ENCODE data around the gene IRAK3. TPM values are rescaled to one million over a fixed set of nuclear protein-coding genes. Genes with fewer than 3 reads are reported as not detected.

IRAK3 gene
- total RNA-seq, 1 donor from 2014 or later = 3.0 TPM

DNA sequence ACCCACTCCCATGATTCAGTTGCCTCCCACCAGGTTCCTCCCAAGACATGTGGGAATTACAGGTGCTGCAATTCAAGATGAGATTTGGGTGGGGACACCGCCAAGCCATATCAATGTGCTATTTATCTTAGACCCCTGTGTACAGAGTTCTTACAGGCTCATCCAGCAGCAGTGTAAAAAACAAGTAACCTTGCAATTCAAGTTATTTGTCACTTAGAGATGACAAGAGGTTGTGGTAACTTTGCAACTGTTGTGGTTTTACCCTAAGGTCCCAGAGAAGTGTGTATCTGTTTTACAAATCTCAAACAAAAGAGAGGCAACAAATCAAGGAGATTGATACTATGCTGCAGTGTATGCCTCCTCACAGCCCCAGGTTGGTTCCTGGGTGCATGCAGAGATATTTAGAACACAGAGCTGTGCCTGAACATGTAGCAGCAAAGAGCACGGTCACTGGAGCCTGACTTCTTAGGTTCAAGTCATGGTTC lies 101.7 kb downstream of the IRAK3 start:
- DNase-seq (ENCODE audit: low read depth) = no peak
- TF ChIP-seq, protein P1, sequence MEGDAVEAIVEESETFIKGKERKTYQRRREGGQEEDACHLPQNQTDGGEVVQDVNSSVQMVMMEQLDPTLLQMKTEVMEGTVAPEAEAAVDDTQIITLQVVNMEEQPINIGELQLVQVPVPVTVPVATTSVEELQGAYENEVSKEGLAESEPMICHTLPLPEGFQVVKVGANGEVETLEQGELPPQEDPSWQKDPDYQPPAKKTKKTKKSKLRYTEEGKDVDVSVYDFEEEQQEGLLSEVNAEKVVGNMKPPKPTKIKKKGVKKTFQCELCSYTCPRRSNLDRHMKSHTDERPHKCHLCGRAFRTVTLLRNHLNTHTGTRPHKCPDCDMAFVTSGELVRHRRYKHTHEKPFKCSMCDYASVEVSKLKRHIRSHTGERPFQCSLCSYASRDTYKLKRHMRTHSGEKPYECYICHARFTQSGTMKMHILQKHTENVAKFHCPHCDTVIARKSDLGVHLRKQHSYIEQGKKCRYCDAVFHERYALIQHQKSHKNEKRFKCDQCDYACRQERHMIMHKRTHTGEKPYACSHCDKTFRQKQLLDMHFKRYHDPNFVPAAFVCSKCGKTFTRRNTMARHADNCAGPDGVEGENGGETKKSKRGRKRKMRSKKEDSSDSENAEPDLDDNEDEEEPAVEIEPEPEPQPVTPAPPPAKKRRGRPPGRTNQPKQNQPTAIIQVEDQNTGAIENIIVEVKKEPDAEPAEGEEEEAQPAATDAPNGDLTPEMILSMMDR (IDR thresholded peaks at IDR 0.05; ENCODE audit: insufficient read depth, low read length, poor library complexity, severe bottlenecking) = no peak
- Histone ChIP-seq H3K4me3 (ENCODE audit: low read depth, low read length) (no peak overlapping the region), H3K27me3 (ENCODE audit: control insufficient read depth, insufficient read depth, low read length) (no peaks in the 10 kb centered on the region), H3K36me3 (ENCODE audit: control insufficient read depth, insufficient read depth, low read length) (no peaks in the 10 kb centered on the region)

DNA sequence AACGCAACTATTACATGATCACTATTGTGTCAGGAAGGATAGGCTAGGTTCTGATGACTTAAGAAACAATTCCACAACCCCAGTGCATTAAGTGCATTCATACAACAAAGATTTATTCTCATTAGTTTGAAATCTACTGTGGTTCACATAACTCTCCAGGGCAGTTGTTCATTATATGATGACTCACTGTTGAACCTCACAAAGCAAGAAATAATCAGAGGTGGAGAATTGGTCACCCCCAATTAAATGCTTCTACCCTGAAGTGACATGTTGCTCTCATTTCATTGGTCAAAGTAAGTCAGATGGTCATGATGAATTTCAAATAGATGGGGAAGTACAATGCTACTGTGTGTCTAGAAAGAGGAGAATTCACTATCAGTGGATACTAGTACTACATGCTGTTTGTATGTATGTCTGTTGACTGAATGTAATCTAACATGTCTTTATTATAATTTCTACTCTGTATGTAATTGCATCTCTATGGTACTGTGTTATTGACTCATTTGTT lies 107.2 kb downstream of the IRAK3 start:
- Histone ChIP-seq H3K36me3 (ENCODE audit: control insufficient read depth, insufficient read depth, low read length) (no peaks in the 10 kb centered on the region), H3K27me3 (ENCODE audit: control insufficient read depth, insufficient read depth, low read length) (peaks cover 2% of the 10 kb centered on the region), H3K4me3 (ENCODE audit: low read depth, low read length) (no peak overlapping the region)
- TF ChIP-seq, protein P1 (IDR thresholded peaks at IDR 0.05; ENCODE audit: insufficient read depth, low read length, poor library complexity, severe bottlenecking) = no peak
- DNase-seq (ENCODE audit: low read depth) = no peak

DNA sequence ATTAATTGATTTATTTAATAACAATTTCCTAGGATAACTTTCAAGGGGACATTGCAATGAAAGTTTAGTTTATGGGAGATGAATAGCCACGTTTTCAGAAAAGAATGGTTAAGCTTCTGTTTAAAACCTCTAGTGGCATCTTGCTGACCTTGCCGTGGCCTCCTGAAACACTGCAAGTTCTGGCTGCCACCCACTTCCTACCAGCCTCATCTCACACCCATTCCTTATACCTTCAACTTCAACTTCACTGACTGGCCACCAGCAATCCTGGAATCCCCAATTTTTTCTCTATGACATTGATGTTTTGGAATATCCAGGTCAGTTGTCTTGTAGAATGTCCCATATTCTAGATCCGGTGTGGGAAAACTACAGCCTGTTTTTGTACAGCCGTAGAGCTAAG lies 108.1 kb downstream of the IRAK3 start:
- no peak for DNase-seq (ENCODE audit: low read depth)
- Histone ChIP-seq H3K4me3 (ENCODE audit: low read depth, low read length) (no peak overlapping the region), H3K36me3 (ENCODE audit: control insufficient read depth, insufficient read depth, low read length) (no peaks in the 10 kb centered on the region), H3K27me3 (ENCODE audit: control insufficient read depth, insufficient read depth, low read length) (peaks cover 2% of the 10 kb centered on the region)
- TF ChIP-seq, protein P1 (IDR thresholded peaks at IDR 0.05; ENCODE audit: insufficient read depth, low read length, poor library complexity, severe bottlenecking) = no peak

DNA sequence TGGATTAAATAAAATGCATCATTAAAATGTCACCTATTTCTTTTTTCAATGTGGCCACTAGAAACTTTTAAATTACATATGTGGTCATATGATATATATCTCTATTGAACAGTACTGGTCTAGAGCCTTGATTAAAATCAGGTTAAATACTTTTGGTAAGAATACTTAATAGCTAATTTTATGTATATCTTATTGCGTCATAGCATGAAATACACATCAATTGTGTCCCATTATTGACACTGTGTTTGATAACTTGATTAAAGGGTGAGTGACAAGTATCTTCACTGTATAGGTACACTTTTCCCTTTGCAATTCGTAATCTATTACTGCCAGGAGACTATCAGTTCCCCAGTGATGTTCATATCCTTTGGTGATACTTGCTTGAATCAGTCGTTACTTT lies 108.9 kb downstream of the IRAK3 start:
- Histone ChIP-seq H3K27me3 (ENCODE audit: control insufficient read depth, insufficient read depth, low read length) (peaks cover 2% of the 10 kb centered on the region), H3K4me3 (ENCODE audit: low read depth, low read length) (no peak overlapping the region), H3K36me3 (ENCODE audit: control insufficient read depth, insufficient read depth, low read length) (no peaks in the 10 kb centered on the region)
- no peak for DNase-seq (ENCODE audit: low read depth)
- TF ChIP-seq, protein P1 (IDR thresholded peaks at IDR 0.05; ENCODE audit: insufficient read depth, low read length, poor library complexity, severe bottlenecking) = no peak

DNA sequence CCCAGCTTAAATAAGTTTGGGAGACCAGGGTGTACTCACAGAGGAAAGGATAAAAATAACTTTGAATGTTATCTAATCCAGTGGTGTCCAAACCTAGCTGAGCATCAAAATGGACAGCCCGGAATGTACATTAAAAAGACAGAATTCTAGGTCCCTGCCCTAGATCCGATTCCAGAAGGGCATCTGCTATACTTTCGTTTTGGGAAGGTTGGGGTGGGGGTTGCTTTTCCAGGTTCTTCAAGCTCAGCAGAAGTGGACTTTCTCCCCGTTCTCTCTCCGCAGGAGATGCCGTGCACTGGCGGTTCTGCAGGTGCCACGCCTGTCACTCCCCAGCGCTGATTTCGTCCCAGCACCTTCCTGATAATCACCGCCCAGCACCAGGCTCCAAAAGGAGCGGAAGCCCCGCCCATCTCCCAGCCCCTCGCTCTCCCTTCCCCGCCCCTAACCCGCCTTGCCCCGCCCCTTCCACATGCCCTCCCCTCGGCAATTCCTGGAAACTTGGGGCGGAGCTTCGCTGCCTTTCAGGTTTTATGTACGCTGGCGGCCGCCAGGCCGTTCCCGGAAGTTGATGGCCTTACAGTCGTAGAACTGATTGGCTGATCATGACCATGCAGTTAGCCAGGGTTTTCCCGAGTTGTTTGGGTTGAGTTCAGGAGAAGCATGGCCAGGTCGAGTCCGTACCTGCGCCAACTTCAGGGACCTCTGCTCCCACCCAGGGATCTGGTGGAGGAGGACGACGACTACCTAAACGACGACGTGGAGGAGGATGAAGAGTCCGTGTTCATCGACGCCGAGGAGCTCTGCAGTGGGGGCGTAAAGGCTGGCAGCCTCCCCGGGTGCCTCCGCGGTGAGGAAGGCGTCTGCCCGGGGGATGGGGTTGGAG lies 113.2 kb downstream of the IRAK3 start, which contains the start of gene HELB:
Gene HELB (plus strand): TSS at position 550 of the 883 bp plus-strand sequence. CDS start 111 bp downstream, at position 661.
- H3K4me3 ChIP-seq (ENCODE audit: low read depth, low read length) = peak within 1 kb of the TSS; percentile 51
- TF ChIP-seq, protein P1 (IDR thresholded peaks at IDR 0.05; ENCODE audit: insufficient read depth, low read length, poor library complexity, severe bottlenecking) = no peak
- H3K27me3 ChIP-seq (ENCODE audit: control insufficient read depth, insufficient read depth, low read length) = peaks cover 2% of the 10 kb centered on the region
- DNase-seq (ENCODE audit: low read depth) = peak; percentile 91
- no peaks in the 10 kb centered on the region for H3K36me3 ChIP-seq (ENCODE audit: control insufficient read depth, insufficient read depth, low read length)

Measured in kidney epithelial cell (primary cell).